HEK293T (cell line): ENCODE results near the gene C1orf167.

Source experiments
- CTCF ChIA-PET: fragments of 350-600 bp; formaldehyde crosslinking; extraction: SDS; loops from one replicate; lab custom pipeline; 2021; ENCODE audit warnings: antibody characterized with exemption, inconsistent platforms; lab: Yijun Ruan, JAX
- POLR2A ChIA-PET: fragments of 350-600 bp; formaldehyde crosslinking; extraction: SDS; loops from one replicate; lab custom pipeline; 2020; ENCODE audit warnings: antibody characterized with exemption, inconsistent platforms; lab: Yijun Ruan, JAX
- DNase-seq: peaks from one replicate; pipeline ENCODE4 v3.0.0; 2012; ENCODE audit warnings: mixed read lengths; ENCODE audit errors: extremely low spot score
- ARNT ChIP-seq: fragments of 450-650 bp; IDR thresholded peaks from 2 replicates; pipeline ENCODE4 v1.6.1; 2017; ENCODE audit warnings: mild to moderate bottlenecking
- BHLHE40 ChIP-seq: fragments of 450-650 bp; IDR thresholded peaks from 2 replicates; pipeline ENCODE4 v1.6.1; 2016; ENCODE audit warnings: mild to moderate bottlenecking, moderate library complexity, borderline replicate concordance
- CTBP1 ChIP-seq: fragments of 450-650 bp; IDR thresholded peaks from 2 replicates; pipeline ENCODE4 v1.6.1; 2016; ENCODE audit warnings: borderline replicate concordance
- ELF4 ChIP-seq: fragments of 450-650 bp; IDR thresholded peaks from 2 replicates; pipeline ENCODE4 v1.6.1; 2017; ENCODE audit warnings: antibody characterized with exemption
- FOXA1 ChIP-seq: fragments of 450-650 bp; IDR thresholded peaks from 2 replicates; pipeline ENCODE4 v1.6.1; 2016; ENCODE audit warnings: mild to moderate bottlenecking
- FOXK2 ChIP-seq: fragments of 450-650 bp; IDR thresholded peaks from 2 replicates; pipeline ENCODE4 v1.6.1; 2016; ENCODE audit warnings: mild to moderate bottlenecking
- FOXM1 ChIP-seq: fragments of 450-650 bp; IDR thresholded peaks from 2 replicates; pipeline ENCODE4 v1.6.1; 2017; ENCODE audit warnings: mild to moderate bottlenecking, borderline replicate concordance
- HDGF ChIP-seq: fragments of 450-650 bp; IDR thresholded peaks from 2 replicates; pipeline ENCODE4 v1.6.1; 2017; ENCODE audit warnings: antibody characterized with exemption, borderline replicate concordance
- L3MBTL2 ChIP-seq: fragments of 450-650 bp; conservative IDR thresholded peaks from 2 replicates; pipeline ENCODE4 v1.6.1; 2016; ENCODE audit warnings: mild to moderate bottlenecking
- LEF1 ChIP-seq: fragments of 450-650 bp; IDR thresholded peaks from 2 replicates; pipeline ENCODE4 v1.6.1; 2017; ENCODE audit warnings: mild to moderate bottlenecking, borderline replicate concordance
- NFRKB ChIP-seq: fragments of 450-650 bp; IDR thresholded peaks from 2 replicates; pipeline ENCODE4 v1.6.1; 2016; ENCODE audit warnings: mild to moderate bottlenecking, moderate library complexity
- SP1 ChIP-seq: fragments of 450-650 bp; IDR thresholded peaks from 2 replicates; pipeline ENCODE4 v1.6.1; 2017
- SUZ12 ChIP-seq: fragments of 450-650 bp; IDR thresholded peaks from 2 replicates; pipeline ENCODE4 v1.6.1; 2016; ENCODE audit warnings: mild to moderate bottlenecking
- TARDBP ChIP-seq: fragments of 450-650 bp; IDR thresholded peaks from 2 replicates; pipeline ENCODE4 v1.6.1; 2016
- ZNF384 ChIP-seq: fragments of 450-650 bp; IDR thresholded peaks from 2 replicates; pipeline ENCODE4 v1.6.1; 2016
- TF ChIP-seq, protein P1 (sequence below): fragments of 450-650 bp; IDR thresholded peaks from 2 replicates; pipeline ENCODE4 v1.6.1; 2016

Gene C1orf167

DNA sequence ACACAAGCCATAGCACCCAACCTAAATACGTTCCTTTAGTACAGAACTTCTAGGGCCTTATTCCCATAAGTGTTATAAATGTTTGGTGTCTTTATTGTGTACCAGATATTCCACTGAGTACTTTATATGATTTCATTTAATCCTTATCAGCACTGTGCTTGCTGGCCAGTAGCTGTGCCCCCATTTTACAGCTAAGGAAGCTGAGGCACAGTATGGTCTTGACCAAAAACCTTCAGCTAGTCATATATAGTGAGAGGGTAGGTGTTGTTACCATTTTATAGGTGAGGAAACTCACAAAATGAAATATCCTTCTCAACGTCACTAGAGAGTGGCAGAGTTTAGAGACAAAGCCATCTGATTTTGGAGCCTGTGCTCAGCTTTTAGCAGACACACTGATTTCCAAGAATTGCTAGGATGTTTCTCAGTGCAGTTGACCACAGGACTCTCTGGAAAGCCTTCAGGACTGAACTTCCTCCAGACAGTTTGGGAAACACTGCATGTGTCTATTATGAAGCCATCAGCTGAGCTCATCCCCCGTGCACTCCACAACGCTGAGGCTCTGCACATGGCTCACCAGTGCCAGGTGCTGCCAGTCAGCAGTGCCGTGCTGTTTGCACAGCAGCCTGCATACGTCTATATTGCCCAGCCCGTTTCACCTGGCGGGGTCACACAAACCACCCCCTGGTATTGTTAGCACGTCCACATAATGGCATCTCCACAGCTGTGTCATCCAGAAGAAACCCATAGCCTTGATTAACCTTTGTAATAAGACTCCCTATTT lies 70.1 kb downstream of the C1orf167 start:
- ChIA-PET POLR2A (interaction anchor here (1.1 to 1.2 kb wide), 2 partner anchors 25 to 77 kb away, joined by 3 to 6 read pairs; no protein-coding TSS in a partner anchor), CTCF (no interaction called here)
- TF ChIP-seq ZNF384 (no peak), HDGF (no peak), NFRKB (no peak)
- DNase-seq = no peak

DNA sequence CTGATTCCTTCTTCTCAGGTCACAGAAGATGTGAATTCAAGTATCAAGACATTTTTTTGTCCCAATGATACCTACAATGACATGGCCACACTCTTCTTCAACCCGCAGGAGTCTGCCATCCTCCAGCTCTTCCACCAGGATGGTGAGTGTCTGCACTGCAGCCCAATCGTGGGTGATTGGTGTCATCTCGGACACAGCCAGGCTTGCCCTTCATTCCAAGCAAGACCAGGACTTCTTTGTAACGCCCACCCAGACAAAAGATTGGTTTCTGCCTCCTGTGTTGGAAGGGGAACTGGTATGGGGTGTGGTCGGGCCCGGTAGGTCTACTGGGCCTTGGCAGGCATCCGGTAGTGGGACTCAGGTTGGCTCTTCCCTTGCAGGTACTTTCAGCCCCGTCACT lies 71.5 kb downstream of the C1orf167 start:
- POLR2A ChIA-PET = interaction anchor here (1.1 kb wide), 1 partner anchor 76 kb away, joined by 3 read pairs; no protein-coding TSS in a partner anchor

DNA sequence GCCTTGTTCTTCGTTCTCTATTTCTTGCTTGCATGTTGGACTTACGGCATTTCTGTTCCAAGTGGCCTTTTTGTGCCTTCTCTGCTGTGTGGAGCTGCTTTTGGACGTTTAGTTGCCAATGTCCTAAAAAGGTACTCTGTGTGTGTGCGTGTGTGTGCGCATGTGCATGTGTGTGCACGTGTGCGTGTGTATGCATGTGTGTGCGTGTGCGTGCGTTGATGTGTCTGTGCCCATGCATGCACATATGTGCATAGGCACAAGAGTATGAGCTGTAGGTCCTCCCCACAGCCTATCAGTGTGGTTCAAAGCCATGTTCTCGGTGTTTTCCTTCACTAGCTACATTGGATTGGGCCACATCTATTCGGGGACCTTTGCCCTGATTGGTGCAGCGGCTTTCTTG lies 71.9 kb downstream of the C1orf167 start:
- no peak for DNase-seq
- TF ChIP-seq ELF4 = no peak
- no peak for TF ChIP-seq FOXK2
- no peak for TF ChIP-seq BHLHE40
- no peak for TF ChIP-seq CTBP1
- TF ChIP-seq, protein P1, sequence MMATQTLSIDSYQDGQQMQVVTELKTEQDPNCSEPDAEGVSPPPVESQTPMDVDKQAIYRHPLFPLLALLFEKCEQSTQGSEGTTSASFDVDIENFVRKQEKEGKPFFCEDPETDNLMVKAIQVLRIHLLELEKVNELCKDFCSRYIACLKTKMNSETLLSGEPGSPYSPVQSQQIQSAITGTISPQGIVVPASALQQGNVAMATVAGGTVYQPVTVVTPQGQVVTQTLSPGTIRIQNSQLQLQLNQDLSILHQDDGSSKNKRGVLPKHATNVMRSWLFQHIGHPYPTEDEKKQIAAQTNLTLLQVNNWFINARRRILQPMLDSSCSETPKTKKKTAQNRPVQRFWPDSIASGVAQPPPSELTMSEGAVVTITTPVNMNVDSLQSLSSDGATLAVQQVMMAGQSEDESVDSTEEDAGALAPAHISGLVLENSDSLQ = no peak
- no peak for TF ChIP-seq SP1
- no peak for TF ChIP-seq SUZ12
- no peak for TF ChIP-seq LEF1
- TF ChIP-seq NFRKB = no peak
- TF ChIP-seq FOXA1 = no peak
- TF ChIP-seq TARDBP = no peak
- TF ChIP-seq FOXM1 = no peak
- TF ChIP-seq ARNT = no peak
- no peak for TF ChIP-seq ZNF384
- no peak for TF ChIP-seq L3MBTL2
- no peak for TF ChIP-seq HDGF
- POLR2A ChIA-PET = interaction anchor here (1.1 kb wide), 1 partner anchor 76 kb away, joined by 3 read pairs; no protein-coding TSS in a partner anchor
- CTCF ChIA-PET = no interaction called here

More for the DNA sequence above, 71.5 kb downstream of the C1orf167 start:
- TF ChIP-seq TARDBP (no peak), LEF1 (no peak), FOXA1 (no peak), ELF4 (no peak), HDGF (no peak), ZNF384 (no peak), BHLHE40 (no peak), NFRKB (no peak), L3MBTL2 (no peak), FOXM1 (no peak)
- DNase-seq = no peak
- CTCF ChIA-PET = no interaction called here

DNA sequence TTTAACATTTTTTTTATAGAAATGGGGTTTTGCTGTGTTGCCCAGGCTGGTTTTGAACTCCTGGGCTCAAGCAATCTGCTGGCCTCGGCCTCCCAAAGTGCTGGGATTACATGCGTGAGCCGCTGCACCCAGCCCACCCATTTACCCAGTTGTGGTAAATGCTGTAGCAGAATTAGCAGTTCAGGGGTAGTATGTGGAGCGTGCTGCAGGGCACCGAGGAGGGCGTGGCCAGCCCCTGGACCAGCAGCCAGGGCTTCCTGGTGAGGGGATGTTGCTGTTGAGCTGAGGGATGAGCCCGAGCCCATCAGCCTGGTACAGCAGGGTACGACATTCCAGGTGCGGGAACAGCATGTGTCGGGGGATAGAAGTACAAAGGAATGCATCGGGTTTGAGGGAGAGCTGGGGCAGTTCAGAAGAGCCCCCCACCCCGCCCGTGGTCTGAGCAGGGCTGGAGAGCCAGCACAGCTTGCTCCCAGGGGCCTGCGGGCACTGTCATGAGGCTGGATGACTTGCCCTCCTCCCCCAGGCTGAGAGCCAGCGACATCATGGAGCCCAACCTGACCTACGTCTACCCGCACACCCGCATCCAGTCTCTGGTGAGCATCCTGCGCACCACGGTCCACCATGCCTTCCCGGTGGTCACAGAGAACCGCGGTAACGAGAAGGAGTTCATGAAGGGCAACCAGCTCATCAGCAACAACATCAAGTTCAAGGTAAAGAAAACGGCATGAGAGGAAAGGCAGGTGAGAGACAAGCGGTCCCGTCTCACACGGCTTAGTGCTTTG lies 73.6 kb downstream of the C1orf167 start:
- ChIA-PET POLR2A (interaction anchor here (2.0 kb wide), 1 partner anchor 72 kb away, joined by 11 read pairs; no protein-coding TSS in a partner anchor), CTCF (interaction anchor here (0.6 to 3.7 kb wide), 3 partner anchors 57 to 195 kb away, joined by 3 to 17 read pairs (median 3); no protein-coding TSS in a partner anchor)
- DNase-seq = no peak
- TF ChIP-seq ZNF384 = no peak
- TF ChIP-seq ELF4 = no peak
- TF ChIP-seq L3MBTL2 = no peak
- TF ChIP-seq SP1 = no peak
- TF ChIP-seq HDGF = no peak
- TF ChIP-seq, protein P1 = no peak
- no peak for TF ChIP-seq CTBP1
- TF ChIP-seq NFRKB = no peak
- no peak for TF ChIP-seq FOXM1
- no peak for TF ChIP-seq LEF1
- TF ChIP-seq FOXA1 = no peak
- TF ChIP-seq ARNT = no peak
- no peak for TF ChIP-seq FOXK2

DNA sequence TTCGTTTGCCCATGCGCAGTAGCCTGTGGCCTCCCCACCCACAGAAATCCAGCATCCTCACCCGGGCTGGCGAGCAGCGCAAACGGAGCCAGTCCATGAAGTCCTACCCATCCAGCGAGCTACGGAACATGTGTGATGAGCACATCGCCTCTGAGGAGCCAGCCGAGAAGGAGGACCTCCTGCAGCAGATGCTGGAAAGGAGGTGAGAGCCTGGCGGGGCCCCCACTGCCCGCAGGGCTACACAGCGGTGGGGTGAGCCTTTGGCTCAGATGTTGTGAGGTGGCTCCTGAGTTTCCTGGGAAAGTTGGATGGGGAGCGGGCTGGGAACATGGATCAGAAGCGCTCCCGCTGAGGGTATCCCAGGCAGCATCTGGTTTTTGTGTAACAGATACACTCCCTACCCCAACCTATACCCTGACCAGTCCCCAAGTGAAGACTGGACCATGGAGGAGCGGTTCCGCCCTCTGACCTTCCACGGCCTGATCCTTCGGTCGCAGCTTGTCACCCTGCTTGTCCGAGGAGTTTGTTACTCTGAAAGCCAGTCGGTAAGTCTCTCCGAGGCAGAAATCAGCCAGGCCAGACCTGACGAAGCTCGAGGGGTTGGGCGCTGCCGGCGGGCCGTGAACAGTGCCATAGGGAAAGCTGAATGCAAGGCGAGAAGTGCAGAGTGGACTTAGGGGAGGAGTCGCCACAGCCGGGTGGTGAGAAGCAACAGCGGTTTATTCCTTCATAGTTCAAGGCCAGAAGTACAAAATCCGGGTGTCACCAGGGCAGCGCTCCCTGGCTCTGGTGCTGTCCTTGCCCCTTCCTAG lies 75.2 kb downstream of the C1orf167 start:
- no peak for DNase-seq
- POLR2A ChIA-PET = interaction anchor here (2.0 kb wide), 1 partner anchor 70 kb away, joined by 11 read pairs; no protein-coding TSS in a partner anchor
- CTCF ChIA-PET = interaction anchor here (0.6 to 3.7 kb wide), 4 partner anchors 10 to 130 kb away, joined by 3 to 17 read pairs (median 6); partner anchors contain the start of gene NPPA
- TF ChIP-seq FOXA1 (no peak), NFRKB (no peak), LEF1 (no peak), ARNT (no peak), BHLHE40 (no peak), TARDBP (no peak), FOXK2 (no peak), HDGF (no peak), ELF4 (no peak), CTBP1 (no peak), FOXM1 (no peak), SP1 (no peak), L3MBTL2 (no peak), SUZ12 (no peak), ZNF384 (no peak)
- TF ChIP-seq, protein P1 = no peak
